SK-N-SH treated with all-trans-retinoic acid at 6 μM for 48 hours (cell line): ENCODE results near the gene DEAF1.
A peak's percentile ranks its signal among the peaks of the same experiment; 100 is the strongest.
"Not testable (repeated sequence)": the region's sequence is repeated elsewhere in the genome, so short reads cannot be mapped to it uniquely, and the experiment has no call there.

ENCODE experiments used
- ATAC-seq: fragments of 200-7000 bp; cut with Tn5 transposase; 3 replicates; pipeline ENCODE4 v1.9.1; 2020; ENCODE audit warnings: mild to moderate bottlenecking, moderate library complexity
- ARNTL ChIP-seq: fragments of 450-650 bp; formaldehyde crosslinking; IDR thresholded peaks from 2 replicates; pipeline ENCODE4 v1.5.0; 2020; ENCODE audit warnings: low read depth, mild to moderate bottlenecking, moderate library complexity, borderline replicate concordance
- CREB5 ChIP-seq: fragments of 250-450 bp; sonication (Bioruptor Pico); IDR thresholded peaks from 2 replicates; pipeline ENCODE4 v1.5.1; 2020; ENCODE audit warnings: low read depth, mild to moderate bottlenecking, moderate library complexity
- CSDC2 ChIP-seq: fragments of 250-450 bp; sonication (Bioruptor Pico); IDR thresholded peaks from 2 replicates; pipeline ENCODE4 v1.5.0; 2020; ENCODE audit warnings: mild to moderate bottlenecking, moderate library complexity
- CSRNP3 ChIP-seq: fragments of 250-450 bp; sonication (Bioruptor Pico); IDR thresholded peaks from 2 replicates; pipeline ENCODE4 v1.5.1; 2021; ENCODE audit warnings: mild to moderate bottlenecking, moderate library complexity
- ESRRG ChIP-seq: fragments of 250-450 bp; sonication (Bioruptor Pico); IDR thresholded peaks from 2 replicates; pipeline ENCODE4 v1.6.1; 2021; ENCODE audit warnings: mild to moderate bottlenecking
- PATZ1 ChIP-seq: fragments of 250-450 bp; sonication (Bioruptor Pico); IDR thresholded peaks from 2 replicates; pipeline ENCODE4 v1.8.0; 2020; ENCODE audit warnings: mild to moderate bottlenecking, moderate library complexity, borderline replicate concordance
- POU6F1 ChIP-seq: fragments of 250-450 bp; sonication (Bioruptor Pico); IDR thresholded peaks from 2 replicates; pipeline ENCODE4 v1.8.0; 2021; ENCODE audit warnings: low read depth, mild to moderate bottlenecking, moderate library complexity, borderline replicate concordance
- PPARA ChIP-seq: fragments of 250-450 bp; sonication (Bioruptor Pico); IDR thresholded peaks from 2 replicates; pipeline ENCODE4 v1.5.0; 2020; ENCODE audit warnings: mild to moderate bottlenecking, borderline replicate concordance
- RARB ChIP-seq: fragments of 250-450 bp; sonication (Bioruptor Pico); IDR thresholded peaks from 2 replicates; pipeline ENCODE4 v1.8.0; 2021; ENCODE audit warnings: mild to moderate bottlenecking, moderate library complexity
- SNAI2 ChIP-seq: fragments of 250-450 bp; sonication (Bioruptor Pico); IDR thresholded peaks from 2 replicates; pipeline ENCODE4 v1.5.0; 2020; ENCODE audit warnings: mild to moderate bottlenecking, moderate library complexity
- TCF4 ChIP-seq: fragments of 250-450 bp; sonication (Bioruptor Pico); IDR thresholded peaks from 2 replicates; pipeline ENCODE4 v1.8.0; 2021; ENCODE audit warnings: mild to moderate bottlenecking, moderate library complexity, borderline replicate concordance
- TOX ChIP-seq: fragments of 250-450 bp; sonication (Bioruptor Pico); IDR thresholded peaks from 2 replicates; pipeline ENCODE4 v1.8.0; 2021; ENCODE audit warnings: mild to moderate bottlenecking, moderate library complexity, borderline replicate concordance
- TSHZ2 ChIP-seq: fragments of 250-450 bp; sonication (Bioruptor Pico); IDR thresholded peaks from 2 replicates; pipeline ENCODE4 v1.5.0; 2020; ENCODE audit warnings: mild to moderate bottlenecking, moderate library complexity
- ZC3H10 ChIP-seq: fragments of 250-450 bp; sonication (Bioruptor Pico); IDR thresholded peaks from 2 replicates; pipeline ENCODE4 v1.5.1; 2021; ENCODE audit warnings: mild to moderate bottlenecking, moderate library complexity
- ZFP3 ChIP-seq: fragments of 250-450 bp; sonication (Bioruptor Pico); IDR thresholded peaks from 2 replicates; pipeline ENCODE4 v1.5.0; 2020; ENCODE audit warnings: mild to moderate bottlenecking, moderate library complexity
- ZFP30 ChIP-seq: fragments of 450-650 bp; formaldehyde crosslinking; IDR thresholded peaks from 2 replicates; pipeline ENCODE4 v1.5.0; 2022; ENCODE audit warnings: mild to moderate bottlenecking, moderate library complexity
- ZNF565 ChIP-seq: fragments of 450-650 bp; formaldehyde crosslinking; conservative IDR thresholded peaks from 2 replicates; pipeline ENCODE4 v1.5.0; 2020; ENCODE audit warnings: low read depth, mild to moderate bottlenecking, moderate library complexity
- ZNF70 ChIP-seq: fragments of 450-650 bp; formaldehyde crosslinking; IDR thresholded peaks from 2 replicates; pipeline ENCODE4 v1.5.0; 2020; ENCODE audit warnings: mild to moderate bottlenecking, moderate library complexity
- ZNF8 ChIP-seq: fragments of 450-650 bp; formaldehyde crosslinking; IDR thresholded peaks from 2 replicates; pipeline ENCODE4 v1.5.0; 2020; ENCODE audit warnings: mild to moderate bottlenecking, moderate library complexity

Gene DEAF1

GRCh38 chr11:742156-742546 is 47.1 kb upstream of the DEAF1 start:
- no peak for ATAC-seq
- TF ChIP-seq ZNF70 (CRISPR knock-in tag): no peak
- TF ChIP-seq ZFP30: no peak
- TF ChIP-seq SNAI2 (CRISPR knock-in tag): no peak
- TF ChIP-seq ZC3H10 (CRISPR knock-in tag): no peak
- no peak for TF ChIP-seq TCF4

- ATAC-seq: not testable (repeated sequence)
Observed at GRCh38 chr11:737899-738298, 42.9 kb upstream of the DEAF1 start.

GRCh38 chr11:737366-737765 is 42.3 kb upstream of the DEAF1 start:
- peak; percentile 28; the same call in 1 of the 3 replicates for ATAC-seq
- no peak for TF ChIP-seq ZNF8 (CRISPR knock-in tag)
- no peak for TF ChIP-seq PATZ1
- no peak for TF ChIP-seq CSDC2 (CRISPR knock-in tag)
- no peak for TF ChIP-seq CSRNP3 (CRISPR knock-in tag)
- TF ChIP-seq ARNTL (CRISPR knock-in tag): no peak
- TF ChIP-seq ESRRG (CRISPR knock-in tag): no peak

GRCh38 chr11:734541-734940 is 39.5 kb upstream of the DEAF1 start:
- ATAC-seq: not testable (repeated sequence)

GRCh38 chr11:733072-733471 is 38.0 kb upstream of the DEAF1 start:
- no peak for TF ChIP-seq ZNF70 (CRISPR knock-in tag)
- TF ChIP-seq CSRNP3 (CRISPR knock-in tag): no peak
- no peak for TF ChIP-seq CREB5 (CRISPR knock-in tag)
- no peak for TF ChIP-seq ZFP3 (CRISPR knock-in tag)
- TF ChIP-seq TCF4: no peak
- no peak for TF ChIP-seq TOX (CRISPR knock-in tag)
- no peak for TF ChIP-seq ARNTL (CRISPR knock-in tag)
- no peak for TF ChIP-seq ZNF565 (CRISPR knock-in tag)
- TF ChIP-seq ZNF8 (CRISPR knock-in tag): no peak
- no peak for ATAC-seq

GRCh38 chr11:729492-730074 is 34.6 kb upstream of the DEAF1 start:
- no peak for ATAC-seq
- no peak for TF ChIP-seq PPARA
- TF ChIP-seq ZNF8 (CRISPR knock-in tag): no peak
- TF ChIP-seq RARB (CRISPR knock-in tag): no peak
- TF ChIP-seq ZNF70 (CRISPR knock-in tag): no peak
- TF ChIP-seq ZNF565 (CRISPR knock-in tag): no peak
- TF ChIP-seq ZC3H10 (CRISPR knock-in tag): no peak
- TF ChIP-seq POU6F1: no peak
- TF ChIP-seq ZFP30: no peak
- no peak for TF ChIP-seq PATZ1
- no peak for TF ChIP-seq TOX (CRISPR knock-in tag)
- no peak for TF ChIP-seq TSHZ2 (CRISPR knock-in tag)
